ENCODE results near the gene ZCCHC24. TPM values are rescaled to one million over a fixed set of nuclear protein-coding genes. Genes with fewer than 3 reads are reported as not detected.

The ZCCHC24 gene
- total RNA-seq, 2 experiments from 2014 or later, result 0.67 to 0.85 TPM

GRCh38 chr10:79482741-79483140, 37.3 kb upstream of the ZCCHC24 start:
- Histone ChIP-seq H3K27ac (ENCODE audit: low read depth in 1 of 2, low read length in 2 of 2) (no peak overlapping the region), H3K4me3 (ENCODE audit: low read length) (no peak overlapping the region), H3K27me3 (ENCODE audit: control insufficient read depth in 1 of 2, insufficient read depth in 2 of 2, low read length in 2 of 2) (peaks cover 0 to 3% of the 10 kb centered on the region in 2 experiments), H3K4me1 (ENCODE audit: insufficient read depth, low read length) (no peaks in the 10 kb centered on the region), H3K9me3 (ENCODE audit: control insufficient read depth in 1 of 2, insufficient read depth in 1 of 2, low read length in 2 of 2) (no peaks in the 10 kb centered on the region), H3K36me3 (ENCODE audit: insufficient read depth, low read length) (no peaks in the 10 kb centered on the region)
- peaks cover under 1% of the 10 kb centered on the region for H3K27me3 Mint-ChIP-seq
- H3K4me1 Mint-ChIP-seq (ENCODE audit: low read depth), result no peaks in the 10 kb centered on the region
- ChIA-PET CTCF (interaction anchor here (1.1 kb wide), 1 partner anchor 108 kb away, joined by 3 read pairs; no protein-coding TSS in a partner anchor), POLR2A (no interaction called here)
- intact Hi-C loops (cut with DNase I, micrococcal nuclease), result no loop called here
- H3K9me3 Mint-ChIP-seq, result no peaks in the 10 kb centered on the region
- no peak for ATAC-seq (ENCODE audit: poor library complexity)
- no peak for TF ChIP-seq CTCF (IDR thresholded peaks at IDR 0.05)
- no peak overlapping the region for H3K4me3 Mint-ChIP-seq
- no peak for DNase-seq
- H3K27ac Mint-ChIP-seq, result no peak overlapping the region
- no peaks in the 10 kb centered on the region for H3K36me3 Mint-ChIP-seq (ENCODE audit: low read depth)

GRCh38 chr10:79482304-79482703, 36.9 kb upstream of the ZCCHC24 start:
- Histone ChIP-seq H3K27ac (ENCODE audit: low read depth in 1 of 2, low read length in 2 of 2) (no peak overlapping the region), H3K4me3 (ENCODE audit: low read length) (no peak overlapping the region), H3K36me3 (ENCODE audit: insufficient read depth, low read length) (no peaks in the 10 kb centered on the region), H3K4me1 (ENCODE audit: insufficient read depth, low read length) (no peaks in the 10 kb centered on the region), H3K27me3 (ENCODE audit: control insufficient read depth in 1 of 2, insufficient read depth in 2 of 2, low read length in 2 of 2) (peaks cover 0 to 3% of the 10 kb centered on the region in 2 experiments), H3K9me3 (ENCODE audit: control insufficient read depth in 1 of 2, insufficient read depth in 1 of 2, low read length in 2 of 2) (no peaks in the 10 kb centered on the region)
- ATAC-seq (ENCODE audit: poor library complexity) (no peak), DNase-seq (no peak)
- no peak for TF ChIP-seq CTCF (IDR thresholded peaks at IDR 0.05)
- intact Hi-C loops (cut with DNase I, micrococcal nuclease), result no loop called here
- H3K4me3 Mint-ChIP-seq, result no peak overlapping the region
- peaks cover 5% of the 10 kb centered on the region for H3K27me3 Mint-ChIP-seq
- H3K9me3 Mint-ChIP-seq, result no peaks in the 10 kb centered on the region
- ChIA-PET CTCF (interaction anchor here (1.1 kb wide), 1 partner anchor 108 kb away, joined by 3 read pairs; no protein-coding TSS in a partner anchor), POLR2A (no interaction called here)
- no peaks in the 10 kb centered on the region for H3K4me1 Mint-ChIP-seq (ENCODE audit: low read depth)
- no peaks in the 10 kb centered on the region for H3K36me3 Mint-ChIP-seq (ENCODE audit: low read depth)
- no peak overlapping the region for H3K27ac Mint-ChIP-seq

- Mint-ChIP-seq H3K4me1 (ENCODE audit: low read depth) (no peaks in the 10 kb centered on the region), H3K27me3 (peaks cover 17% of the 10 kb centered on the region), H3K9me3 (no peaks in the 10 kb centered on the region), H3K4me3 (no peak overlapping the region), H3K36me3 (ENCODE audit: low read depth) (no peaks in the 10 kb centered on the region), H3K27ac (no peak overlapping the region)
- H3K9me3 ChIP-seq (ENCODE audit: control insufficient read depth in 1 of 2, insufficient read depth in 1 of 2, low read length in 2 of 2), result no peaks in the 10 kb centered on the region
- peaks cover 3 to 10% of the 10 kb centered on the region in 2 experiments for H3K27me3 ChIP-seq (ENCODE audit: control insufficient read depth in 1 of 2, insufficient read depth in 2 of 2, low read length in 2 of 2)
- no peak for TF ChIP-seq CTCF (IDR thresholded peaks at IDR 0.05)
- CTCF ChIA-PET, result no interaction called here
- intact Hi-C loops (cut with DNase I, micrococcal nuclease), result no loop called here
- no peak for ATAC-seq (ENCODE audit: poor library complexity)
- no peaks in the 10 kb centered on the region for H3K36me3 ChIP-seq (ENCODE audit: insufficient read depth, low read length)
- DNase-seq, result no peak
- H3K4me1 ChIP-seq (ENCODE audit: insufficient read depth, low read length), result no peaks in the 10 kb centered on the region
- no peak overlapping the region for H3K4me3 ChIP-seq (ENCODE audit: low read length)
- H3K27ac ChIP-seq (ENCODE audit: low read depth in 1 of 2, low read length in 2 of 2), result no peak overlapping the region
- POLR2A ChIA-PET, result no interaction called here
These were observed 34.0 kb upstream of the ZCCHC24 start for GRCh38 chr10:79479283-79479909.

Data from CD4-positive, alpha-beta T cell (primary cell).